HG03064 (cell line): Measurements from ENCODE around the gene NUBP1.
A peak's percentile ranks its signal among the peaks of the same experiment; 100 is the strongest.
"Not testable (repeated sequence)": the region's sequence is repeated elsewhere in the genome, so short reads cannot be mapped to it uniquely, and the experiment has no call there.

Experiments used
- ATAC-seq: cut with Tn5 transposase; IDR thresholded peaks from one replicate; pipeline ENCODE4 v1.9.1; 2021; ENCODE audit warnings: low read depth; ENCODE audit not compliant: unreplicated experiment

Gene NUBP1

DNA sequence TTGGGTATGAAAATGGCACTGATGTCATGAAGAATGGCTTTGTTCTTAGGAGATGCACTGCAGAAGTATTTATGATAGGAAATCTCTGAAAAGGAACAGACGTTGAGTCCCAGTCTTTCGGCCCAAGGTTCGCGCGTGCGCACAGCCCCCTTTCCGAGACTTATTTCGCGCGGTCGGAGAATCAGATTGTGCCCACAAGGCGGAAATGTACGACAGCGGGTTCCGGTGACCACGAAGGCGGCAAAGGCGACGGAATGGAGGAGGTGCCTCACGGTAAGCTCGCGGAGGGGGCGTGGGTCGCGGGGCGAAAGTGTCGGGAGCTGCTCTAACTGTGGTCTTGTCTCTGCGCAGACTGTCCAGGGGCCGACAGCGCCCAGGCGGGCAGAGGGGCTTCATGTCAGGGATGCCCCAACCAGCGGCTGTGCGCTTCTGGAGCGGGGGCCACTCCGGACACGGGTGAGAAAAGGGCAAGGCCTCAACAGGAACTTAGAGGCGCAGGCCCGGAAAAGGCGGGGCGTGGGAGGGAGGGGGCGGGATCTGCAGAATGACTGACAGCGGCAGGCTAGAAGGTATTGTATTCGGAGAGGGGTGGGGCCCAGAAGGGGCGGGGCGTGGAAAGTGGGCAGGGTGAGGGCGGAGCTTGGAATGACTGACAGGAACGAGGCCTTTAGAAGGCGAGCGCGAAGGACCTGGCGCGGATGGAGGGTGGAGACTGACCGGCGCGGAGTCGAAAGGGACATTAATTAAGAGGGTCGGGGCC lies at the start of gene NUBP1:
Gene NUBP1 (plus strand): TSS at position 233 of the 760 bp plus-strand sequence. CDS start 22 bp downstream, at position 255.
- peak; percentile 68 for ATAC-seq

DNA sequence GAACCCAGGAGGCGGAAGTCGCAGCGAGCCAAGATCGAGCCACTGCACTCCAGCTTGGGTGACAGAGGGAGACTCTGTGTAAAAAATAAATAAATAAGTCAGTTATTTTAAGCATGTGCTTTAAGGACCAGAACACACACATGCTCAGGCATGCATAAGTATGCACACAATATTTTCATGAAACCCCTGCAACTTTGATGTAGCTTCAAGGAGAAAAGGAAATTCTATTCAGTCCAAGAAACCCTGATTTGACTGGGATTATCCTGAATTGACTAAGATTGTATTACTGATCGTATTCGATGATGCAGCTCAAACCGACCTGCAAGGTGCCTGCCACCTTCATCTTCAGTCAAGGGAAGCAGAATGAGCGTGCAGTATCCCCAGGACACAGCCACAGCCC lies 49.8 kb upstream of the NUBP1 start:
- ATAC-seq, result no peak

DNA sequence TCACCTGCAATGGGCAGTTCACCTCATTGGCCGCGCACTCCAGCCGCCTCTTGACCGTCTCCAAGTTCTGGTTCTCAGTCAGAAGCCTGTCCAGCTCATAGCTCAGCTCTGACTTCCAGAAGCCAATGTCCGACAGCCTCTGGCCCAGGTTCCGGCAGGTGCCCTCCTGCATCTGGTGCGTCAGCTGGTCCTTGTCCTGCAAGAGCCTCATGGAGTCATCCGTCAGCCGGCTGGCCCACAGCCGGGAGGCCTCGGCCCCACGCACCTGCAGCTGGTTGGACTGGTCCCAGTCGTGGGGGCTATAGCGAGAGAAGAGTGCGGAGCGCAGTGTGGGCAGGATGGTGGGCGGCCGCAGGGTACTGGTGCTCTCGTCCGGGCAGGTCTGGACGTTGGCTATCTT lies 49.3 kb upstream of the NUBP1 start:
- ATAC-seq, result no peak

DNA sequence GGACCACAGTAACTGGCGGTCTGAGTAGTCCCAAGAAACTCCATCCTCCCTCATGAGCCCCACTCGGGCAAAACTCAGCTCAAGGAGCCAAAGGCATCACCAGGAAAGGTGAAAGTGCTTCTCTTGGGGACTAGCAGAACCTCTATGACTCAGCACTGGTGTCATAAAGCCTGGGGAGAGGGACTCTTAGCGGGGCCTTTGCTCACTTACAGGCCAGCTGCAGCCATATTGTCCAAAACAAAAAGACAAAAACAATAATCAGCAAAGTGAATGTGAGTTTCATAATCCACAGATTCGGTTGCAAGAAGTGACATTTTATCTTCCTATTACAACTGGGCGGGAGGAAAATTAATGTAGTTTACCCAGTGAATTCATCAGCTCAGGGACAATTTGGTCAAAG lies 48.8 kb upstream of the NUBP1 start, which contains the start of gene TEKT5:
Gene TEKT5 (minus strand): TSS at position 101 of the 400 bp plus-strand sequence. CDS start 57 bp downstream, at position 44.
- no peak for ATAC-seq

DNA sequence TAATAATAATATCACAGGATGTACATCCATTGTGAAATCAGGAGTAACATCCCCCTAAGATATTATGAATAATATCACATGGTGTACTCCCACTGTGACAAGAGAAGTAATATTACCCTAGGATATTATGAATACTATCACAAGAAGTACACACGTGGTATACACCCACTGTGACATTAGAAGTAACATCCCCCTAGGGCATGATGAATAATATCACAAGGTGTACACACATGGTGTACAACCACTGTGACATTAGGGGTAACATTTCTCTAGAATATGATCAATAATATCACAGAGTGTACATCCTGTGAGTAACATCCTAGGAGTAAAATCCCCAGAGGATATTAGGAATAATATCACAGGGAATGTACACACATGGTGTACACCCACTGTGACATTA lies 43.9 kb upstream of the NUBP1 start:
- no peak for ATAC-seq

DNA sequence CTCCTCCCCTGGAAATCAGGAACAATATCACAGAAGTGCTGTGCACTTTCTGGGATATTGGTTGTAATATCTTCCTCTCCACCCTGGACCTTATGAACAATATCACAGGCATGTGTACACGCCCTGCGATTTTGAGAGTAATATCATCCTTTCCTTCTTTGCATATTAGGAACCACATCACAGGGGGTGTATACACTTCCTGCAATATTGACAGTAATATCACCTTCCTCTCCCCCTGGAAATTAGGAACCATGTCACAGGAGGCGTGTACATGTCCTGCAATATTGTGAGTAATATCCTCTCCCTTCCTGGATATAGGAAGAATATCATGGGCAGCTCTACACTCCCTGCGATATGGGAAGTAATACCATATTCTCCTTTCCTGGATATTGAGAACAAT lies 34.7 kb upstream of the NUBP1 start:
- no peak for ATAC-seq

DNA sequence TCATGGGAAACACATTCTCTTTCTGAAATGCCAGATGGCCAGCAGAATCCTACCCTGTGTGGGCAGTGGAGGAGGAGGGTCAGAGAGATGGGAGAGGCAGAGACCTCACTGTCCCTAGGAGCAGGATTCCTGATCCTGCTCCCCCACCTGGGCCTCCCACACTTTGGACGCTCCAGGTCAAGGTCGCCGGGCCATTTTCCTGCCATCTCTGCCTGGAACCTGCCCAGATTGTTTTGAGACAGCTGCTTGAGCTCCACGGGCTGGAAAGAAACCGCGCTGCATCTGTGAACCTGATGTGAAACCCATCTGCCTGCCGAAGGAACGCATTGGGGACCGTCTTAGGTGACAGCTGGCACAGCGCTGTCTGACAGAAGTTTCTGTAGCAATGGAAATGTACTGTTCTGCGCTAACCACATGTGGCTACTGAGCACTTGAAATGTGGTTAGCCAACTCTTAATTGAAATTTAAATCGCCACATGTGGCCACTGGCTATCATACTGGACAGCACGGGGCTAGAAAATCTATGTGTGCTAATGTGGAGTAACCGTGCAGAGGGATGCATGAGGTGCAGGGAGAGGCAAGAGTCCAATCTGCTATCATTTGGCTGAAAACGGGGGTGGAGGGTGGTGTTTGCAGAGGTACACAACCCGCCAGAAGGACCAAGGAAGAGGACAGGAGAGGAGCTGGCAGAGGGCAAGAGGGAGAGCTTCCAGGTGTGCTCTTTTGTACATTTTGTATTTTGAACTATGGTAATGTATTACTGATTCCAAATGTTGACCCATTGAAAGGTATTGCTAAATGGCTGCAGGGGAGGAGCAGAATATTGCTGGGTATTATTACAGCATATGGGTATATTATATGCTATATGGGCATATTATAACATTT lies 15.4 kb upstream of the NUBP1 start:
- no peak for ATAC-seq

DNA sequence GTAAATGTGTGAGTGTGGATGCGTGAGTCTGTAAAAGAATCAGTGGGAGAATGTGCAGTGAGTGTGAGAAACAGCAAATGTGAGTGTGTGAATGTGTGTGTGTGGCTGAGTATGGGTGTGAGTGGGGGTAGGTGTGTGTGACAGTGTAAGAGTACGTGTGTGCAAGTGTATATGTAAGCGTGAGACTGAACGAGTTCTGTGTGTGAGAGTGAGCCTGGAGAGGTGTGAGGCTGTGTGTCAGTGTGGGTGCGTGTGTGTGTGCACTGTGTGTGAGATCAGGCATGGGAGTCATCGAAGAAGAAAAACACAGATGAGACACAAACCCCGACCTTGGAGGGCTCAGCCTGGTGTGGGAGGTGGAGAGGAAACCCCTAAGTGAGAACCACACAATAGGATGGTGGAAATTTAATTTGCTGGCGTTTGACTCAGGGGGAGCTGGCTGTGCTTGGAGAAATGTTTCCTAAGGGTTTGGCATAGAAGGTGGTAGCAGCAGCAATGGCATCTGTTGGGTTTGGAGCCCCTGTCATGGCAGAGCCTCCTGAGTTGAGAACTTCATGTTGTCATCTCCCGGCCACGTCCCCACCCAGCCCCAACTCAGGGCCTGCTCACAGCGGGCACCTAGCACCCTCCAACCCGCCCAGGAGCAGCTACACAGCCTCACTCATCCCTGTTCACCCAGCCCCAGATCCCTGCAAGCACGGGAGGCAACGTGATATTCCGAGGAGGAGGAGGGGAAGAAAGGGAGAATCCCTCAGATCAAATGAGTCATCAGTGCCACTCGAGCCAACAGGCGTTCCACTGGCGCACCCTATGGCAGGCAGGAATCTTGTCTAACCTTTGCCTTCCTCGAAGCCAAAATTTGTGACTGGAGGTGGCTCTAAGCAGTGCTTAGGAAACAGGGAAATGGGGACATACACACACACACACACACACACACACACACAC lies 14.3 kb upstream of the NUBP1 start:
- no peak for ATAC-seq

DNA sequence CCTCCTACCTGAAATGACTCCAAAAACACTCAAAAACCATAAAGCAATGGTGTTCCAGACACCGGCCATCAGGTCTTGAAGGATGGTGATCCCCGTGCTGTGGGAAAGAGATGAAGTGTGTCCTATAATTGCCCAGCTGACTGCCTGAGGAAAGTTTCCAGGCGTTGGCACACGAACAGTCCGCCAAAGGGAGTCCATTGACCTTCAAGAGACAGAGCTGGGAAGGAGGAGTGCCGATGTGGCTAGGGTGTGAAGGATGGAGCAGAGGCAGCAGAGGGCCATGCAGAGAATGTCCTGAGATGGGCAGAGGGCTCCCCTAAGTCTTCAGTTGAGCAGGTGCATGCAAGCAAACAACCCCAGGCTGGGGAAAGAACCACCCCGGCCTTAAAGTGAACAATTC lies 11.9 kb upstream of the NUBP1 start:
- no peak for ATAC-seq

DNA sequence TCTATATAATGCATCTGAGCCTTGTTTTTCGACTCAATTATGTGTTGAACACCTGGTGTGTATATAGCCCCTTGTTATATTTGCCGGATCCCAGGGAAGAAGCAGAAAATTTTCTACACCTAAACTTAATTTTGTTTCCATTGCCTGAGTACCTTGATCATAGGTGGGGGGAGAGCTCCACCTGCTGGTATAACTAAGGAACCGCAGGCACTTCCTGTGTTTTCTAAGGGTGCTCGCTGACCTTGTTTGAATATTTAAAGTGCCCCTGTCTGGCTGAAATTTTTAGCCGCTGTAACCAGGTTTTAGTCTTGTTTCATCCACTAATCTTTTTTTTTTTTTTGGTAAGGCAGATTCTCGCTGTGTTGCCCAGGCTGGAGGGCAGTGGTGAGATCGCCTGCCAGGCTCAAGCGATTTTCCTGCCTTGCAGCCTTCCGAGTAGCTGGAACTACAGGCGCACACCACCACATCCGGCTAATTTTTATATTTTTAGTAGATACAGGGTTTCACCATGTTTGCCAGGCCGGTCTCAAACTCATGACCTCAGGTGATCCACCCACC lies 6.5 kb upstream of the NUBP1 start:
- no peak for ATAC-seq

DNA sequence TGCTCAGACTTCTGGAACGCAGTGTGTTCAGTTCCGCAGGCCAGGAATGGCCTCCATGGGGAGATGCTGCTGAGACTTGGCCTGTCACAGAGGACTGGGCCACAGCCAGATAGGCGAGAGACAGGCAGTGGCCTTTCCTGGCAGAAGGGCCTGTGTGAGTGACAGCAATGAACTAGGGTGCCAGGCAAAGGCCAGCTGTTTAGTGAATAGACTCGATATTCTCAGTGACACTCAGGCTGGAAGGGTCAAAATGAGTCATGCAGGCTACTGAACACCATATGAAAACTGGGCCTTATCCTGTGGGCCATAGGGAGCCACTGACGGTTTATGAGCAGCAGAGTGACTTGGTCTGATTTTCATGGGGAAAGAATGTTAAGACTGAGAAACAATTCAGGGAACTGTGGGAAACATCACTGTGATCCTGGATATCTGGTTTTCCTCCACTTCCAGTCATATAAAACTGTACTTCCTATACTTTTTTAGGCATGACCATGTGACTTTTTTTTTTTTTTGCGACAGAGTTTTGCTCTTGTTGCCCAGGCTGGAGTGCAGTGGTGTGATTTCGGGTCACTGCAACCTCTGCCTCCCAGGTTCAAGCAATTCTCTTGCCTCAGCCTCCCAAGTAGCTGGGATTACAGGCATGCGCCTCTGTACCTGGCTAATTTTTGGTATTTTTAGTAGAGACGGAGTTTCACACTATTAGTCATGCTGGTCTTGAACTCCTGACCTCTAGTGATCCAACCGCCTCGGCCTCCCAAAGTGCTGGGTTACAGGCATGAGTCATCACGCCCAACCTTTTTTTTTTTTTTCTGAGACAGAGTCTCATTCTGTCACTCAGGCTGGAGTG lies 5.2 kb upstream of the NUBP1 start:
- peak; percentile 67 for ATAC-seq

DNA sequence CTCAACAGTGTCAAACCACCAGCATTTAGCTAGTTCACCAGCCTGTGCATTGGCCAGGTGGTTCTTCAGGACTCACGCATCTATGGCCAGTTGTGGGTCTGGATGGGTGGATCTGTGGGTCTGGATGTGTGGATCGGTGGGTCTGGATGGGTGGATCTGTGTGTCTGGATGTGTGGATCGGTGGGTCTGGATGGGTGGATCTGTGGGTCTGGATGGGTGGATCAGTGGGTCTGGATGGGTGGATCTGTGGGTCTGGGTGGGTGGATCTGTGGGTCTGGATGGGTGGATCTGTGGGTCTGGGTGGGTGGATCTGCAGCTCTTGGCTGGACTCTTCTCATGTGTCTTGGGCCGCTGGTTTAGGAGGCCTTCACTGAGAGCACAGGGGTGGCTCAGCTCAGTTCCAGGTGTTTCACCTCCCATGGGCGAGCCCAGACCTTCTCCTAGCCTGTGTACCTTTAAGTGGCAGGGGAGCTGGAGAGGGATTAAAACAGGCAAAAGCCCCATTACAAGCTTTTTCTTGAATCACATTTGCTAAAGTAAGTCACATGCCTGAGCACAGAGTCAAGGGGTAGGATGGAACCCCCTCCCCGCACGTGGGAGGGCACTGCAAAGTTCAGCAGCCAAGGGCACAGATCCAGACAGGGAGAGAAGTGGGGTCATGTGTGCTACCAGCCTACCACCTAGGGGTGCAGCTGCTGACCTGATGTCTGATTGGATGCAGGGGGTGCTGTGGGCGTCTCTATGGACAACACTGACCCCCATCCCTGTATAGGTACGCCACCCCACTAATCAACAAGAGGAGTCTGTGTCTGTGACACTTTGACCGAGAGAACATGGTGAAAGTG lies 3.4 kb upstream of the NUBP1 start:
- ATAC-seq, result no peak

DNA sequence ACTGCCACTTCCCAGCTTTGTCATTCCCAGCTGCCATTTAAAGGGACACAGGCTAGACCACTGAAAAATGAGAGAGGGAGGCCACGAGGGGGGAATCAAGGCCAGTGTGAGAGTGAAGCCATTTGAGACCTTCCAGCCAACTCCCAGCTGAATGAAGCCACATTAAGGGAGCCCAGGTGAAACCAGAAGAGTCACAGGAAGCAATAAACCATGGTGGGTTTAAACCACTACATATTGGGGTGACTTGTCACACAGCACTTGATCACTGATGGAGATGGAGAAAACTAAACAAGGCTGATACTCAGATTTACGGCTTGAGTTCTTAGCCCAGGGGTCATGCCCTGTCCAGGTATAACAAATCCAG lies 2.8 kb upstream of the NUBP1 start:
- ATAC-seq, result no peak

DNA sequence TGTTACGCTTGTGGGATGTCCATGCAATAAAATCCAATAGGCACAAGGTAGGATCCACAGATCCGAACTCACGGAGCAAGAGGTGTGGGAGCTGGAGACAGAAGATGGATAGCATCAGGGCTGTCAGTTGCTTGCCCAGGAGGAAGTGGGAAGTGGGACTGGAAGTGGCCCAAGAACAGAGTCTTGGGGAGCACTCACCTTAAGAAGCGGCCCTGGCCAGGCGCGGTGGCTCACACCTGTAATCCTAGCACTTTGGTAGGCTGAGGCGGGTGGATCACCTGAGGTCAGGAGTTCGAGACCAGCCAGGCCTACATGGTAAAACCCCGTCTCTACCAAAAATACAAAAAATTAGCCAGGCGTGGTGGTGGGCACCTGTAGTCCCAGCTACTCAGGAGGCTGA lies 2.4 kb upstream of the NUBP1 start:
- not testable (repeated sequence) for ATAC-seq

DNA sequence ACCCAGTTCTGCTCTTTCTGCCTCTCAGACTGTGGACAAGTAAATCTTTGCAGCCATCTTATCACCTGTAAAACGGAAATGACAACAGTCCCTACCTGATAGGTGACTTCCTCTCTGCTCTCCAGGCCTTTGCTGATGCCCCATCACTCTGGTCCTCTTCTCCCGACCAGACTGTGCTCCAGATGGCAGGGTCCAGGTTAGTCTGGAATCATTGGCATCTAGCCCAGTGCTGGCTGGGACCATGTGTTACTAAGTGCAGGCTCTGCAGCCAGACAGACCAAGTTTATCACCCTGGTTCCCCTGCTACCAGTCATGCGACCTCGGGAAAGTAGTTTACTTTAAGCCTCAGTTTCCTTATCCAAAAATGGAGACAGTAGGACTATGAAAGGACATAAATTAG lies 1.8 kb upstream of the NUBP1 start:
- no peak for ATAC-seq

DNA sequence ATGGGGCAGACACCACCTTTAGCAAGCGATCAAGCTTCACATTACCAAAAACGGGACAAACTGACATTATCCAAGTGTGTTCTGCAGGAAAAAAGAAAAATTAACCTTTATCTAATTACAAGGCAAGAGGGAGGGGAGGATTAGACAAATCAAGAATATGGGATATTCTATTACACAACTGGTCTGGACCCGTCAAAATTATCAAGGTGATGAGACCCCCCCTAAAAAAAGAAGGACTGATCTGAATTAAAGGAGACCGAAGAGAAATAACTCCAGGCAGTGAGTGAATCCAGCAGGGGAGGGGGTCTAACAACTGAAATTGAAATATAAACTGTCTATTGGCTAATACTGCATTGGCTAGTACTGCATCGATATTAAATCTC lies 424 bp upstream of the NUBP1 start:
- no peak for ATAC-seq

DNA sequence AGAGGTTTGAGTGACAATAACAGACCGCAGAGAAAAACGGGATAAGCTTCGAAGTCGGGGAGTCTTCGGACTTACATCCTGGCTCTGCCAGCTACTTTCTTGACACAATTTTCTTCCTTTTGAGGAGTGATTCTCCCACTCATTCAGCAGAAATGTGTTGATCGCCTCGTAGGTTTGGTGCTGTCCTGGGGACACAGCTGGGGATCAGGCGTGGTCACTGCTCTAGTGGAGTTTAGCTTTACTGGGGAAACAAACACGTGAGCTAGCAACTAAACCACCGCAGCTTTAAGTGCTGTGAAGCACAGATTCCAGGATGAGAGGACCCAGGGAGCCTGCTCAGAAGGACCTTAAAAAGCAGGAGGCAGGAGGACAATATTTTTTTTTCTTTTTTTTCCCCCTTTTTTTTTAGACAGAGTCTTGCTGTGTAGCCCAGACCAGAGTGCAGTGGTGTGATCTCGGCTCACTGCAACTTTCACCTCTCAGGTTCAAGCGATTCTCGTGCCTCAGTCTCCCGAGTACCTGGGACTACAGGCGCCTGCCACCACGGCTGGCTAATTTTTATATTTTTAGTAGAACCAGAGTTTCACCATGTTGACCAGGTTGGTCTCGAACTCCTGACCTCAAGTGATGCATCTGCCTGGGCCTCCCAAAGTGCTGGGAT lies 858 bp downstream of the NUBP1 start:
- ATAC-seq, result no peak

DNA sequence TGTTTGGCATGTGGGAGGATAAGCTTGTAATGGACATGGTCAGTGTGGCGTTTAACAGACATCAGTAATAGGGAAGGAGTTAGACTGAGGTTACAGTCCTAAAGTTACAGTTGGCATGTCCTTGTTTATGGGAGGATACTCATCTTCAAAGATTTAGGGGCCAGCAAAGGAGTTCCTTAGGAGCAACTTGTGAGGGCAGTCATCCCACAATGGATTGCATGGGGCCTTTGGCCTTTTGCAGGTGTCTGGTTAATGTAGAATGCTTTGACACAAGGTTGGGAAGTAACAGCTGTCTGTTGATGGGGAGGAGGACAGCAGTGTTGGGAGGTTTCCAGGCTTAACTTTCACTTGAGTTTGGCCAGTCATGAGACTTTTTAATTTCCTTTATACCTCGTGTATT lies 2.2 kb downstream of the NUBP1 start:
- no peak for ATAC-seq
